PC-3 (cell line): Measurements from ENCODE around the gene LMBR1. TPM values are rescaled to one million over a fixed set of nuclear protein-coding genes. Genes with fewer than 3 reads are reported as not detected.

Source experiments
- ATAC-seq: fragments of 200-7000 bp; cut with Tn5 transposase; 2 replicates; pipeline ENCODE4 v1.9.1; 2020; ENCODE audit warnings: mild to moderate bottlenecking, moderate library complexity
- BruUV-seq: library from RNA; stranded (reverse); fragments of 400-500 nt; replicated peaks from 2 replicates; lab custom pipeline; 2021; lab: Mats Ljungman, UMichigan
- CTCF ChIA-PET: fragments of 300-600 bp; sonication (Branson Sonifier 250); formaldehyde crosslinking; loops from one replicate; lab custom pipeline; 2022; ENCODE audit warnings: antibody characterized with exemption; lab: Charles Lee
- POLR2A ChIA-PET: fragments of 300-600 bp; sonication (Branson Sonifier 250); formaldehyde crosslinking; loops from one replicate; lab custom pipeline; 2022; ENCODE audit warnings: antibody characterized with exemption; ENCODE audit not compliant: unreplicated experiment; lab: Charles Lee
- DNase-seq: peaks from one replicate; pipeline ENCODE4 v3.0.0-alpha.2; 2015
- H2AFZ ChIP-seq: fragments of 300-600 bp; sonication (generic); 2 replicates; pipeline ENCODE4 v1.6.0; 2016; ENCODE audit warnings: antibody characterized with exemption, low read length
- H3F3A ChIP-seq: fragments of 300-600 bp; sonication (generic); one replicate; pipeline ENCODE4 v1.6.0; 2017; ENCODE audit warnings: antibody characterized with exemption, low read length, control low read depth, mild to moderate bottlenecking; ENCODE audit not compliant: unreplicated experiment
- H3K27ac ChIP-seq: fragments of 300-600 bp; sonication (generic); 2 replicates; pipeline ENCODE4 v1.5.1; 2016; ENCODE audit warnings: mild to moderate bottlenecking, low read length
- H3K27me3 ChIP-seq: fragments of 300-600 bp; sonication (generic); 2 replicates; pipeline ENCODE4 v1.6.1; 2016; ENCODE audit warnings: low read length, mixed read lengths
- H3K36me3 ChIP-seq: fragments of 300-600 bp; sonication (generic); 2 replicates; pipeline ENCODE4 v1.6.1; 2016; ENCODE audit warnings: low read depth, mixed run types, low read length, mixed read lengths
- H3K4me1 ChIP-seq: fragments of 300-600 bp; sonication (generic); 2 replicates; pipeline ENCODE4 v1.5.1; 2016; ENCODE audit warnings: low read length; ENCODE audit not compliant: insufficient read depth
- H3K4me2 ChIP-seq: fragments of 300-600 bp; sonication (generic); 2 replicates; pipeline ENCODE4 v1.6.0; 2016; ENCODE audit warnings: low read length
- H3K4me3 ChIP-seq: fragments of 300-600 bp; sonication (generic); 2 replicates; pipeline ENCODE4 v1.5.1; 2016; ENCODE audit warnings: mild to moderate bottlenecking, low read length, mixed read lengths
- H3K79me2 ChIP-seq: fragments of 300-600 bp; sonication (generic); 2 replicates; pipeline ENCODE4 v1.6.1; 2017; ENCODE audit warnings: low read length, mixed read lengths
- H3K9ac ChIP-seq: fragments of 300-600 bp; sonication (generic); 2 replicates; pipeline ENCODE4 v1.6.0; 2016; ENCODE audit warnings: mild to moderate bottlenecking, low read length
- H3K9me2 ChIP-seq: fragments of 300-600 bp; sonication (generic); replicated peaks from 2 replicates; pipeline ENCODE4 v1.6.1; 2016; ENCODE audit warnings: mixed run types, low read length, mixed read lengths
- H3K9me3 ChIP-seq: fragments of 300-600 bp; sonication (generic); 2 replicates; pipeline ENCODE4 v1.6.1; 2016; ENCODE audit warnings: low read length, mixed read lengths
- H4K20me1 ChIP-seq: fragments of 300-600 bp; sonication (generic); 2 replicates; pipeline ENCODE4 v1.6.1; 2016; ENCODE audit warnings: low read length, mixed read lengths
- EZH2 ChIP-seq: fragments of 300-600 bp; sonication (generic); IDR thresholded peaks from one replicate; pipeline ENCODE4 v1.6.1; 2017; ENCODE audit warnings: antibody characterized with exemption, mild to moderate bottlenecking, low read length; ENCODE audit not compliant: unreplicated experiment
- EZH2phosphoT487 ChIP-seq: fragments of 300-600 bp; sonication (generic); IDR thresholded peaks from 2 replicates; pipeline ENCODE4 v1.6.1; 2018; ENCODE audit warnings: mild to moderate bottlenecking, antibody characterized with exemption, low read length, borderline replicate concordance
- intact Hi-C: fragments of 100-400 bp; cut with micrococcal nuclease; formaldehyde crosslinking; loops from 2 replicates; pipeline ENCODE4 v1.9.0; 2023
- total RNA-seq: library from RNA; depleted of rRNA; stranded (reverse); fragments of >200 nt; gene quantifications from 2 replicates; pipeline ENCODE4 v1.2.3, GENCODE V29; 2014
- TF ChIP-seq, protein P1 (sequence below): fragments of 300-600 bp; sonication (generic); conservative IDR thresholded peaks from 2 replicates; pipeline ENCODE4 v1.5.1; 2017; ENCODE audit warnings: antibody characterized with exemption, low read depth, mild to moderate bottlenecking, low read length

Gene LMBR1
- total RNA-seq, 1 experiment from 2014 or later: 61.7 TPM

DNA sequence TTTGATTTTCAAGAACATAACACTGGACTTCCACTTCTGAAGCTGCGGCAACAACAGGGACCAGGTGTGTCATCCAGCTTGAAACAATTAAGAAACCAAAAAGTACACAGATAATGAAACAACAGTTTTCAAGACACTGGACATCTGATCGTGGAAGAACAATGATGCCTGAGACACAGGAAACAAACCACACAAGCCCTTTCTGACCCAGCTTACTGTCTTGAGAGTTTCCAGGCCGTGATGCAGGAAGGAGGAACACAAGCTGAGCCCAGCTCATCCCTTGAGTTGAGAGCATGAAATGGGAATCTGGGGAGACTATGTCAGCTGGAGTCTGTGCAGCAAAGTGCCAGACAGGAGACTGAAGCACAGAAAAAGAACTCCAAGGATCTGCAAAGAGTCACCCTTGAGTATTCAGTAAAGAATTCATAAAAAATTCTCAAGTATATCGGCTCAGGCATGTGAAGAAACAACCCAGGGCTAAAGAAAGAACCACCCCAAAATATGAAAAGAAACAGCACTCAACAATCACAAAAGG lies 160.8 kb downstream of the LMBR1 start:
- Histone ChIP-seq H4K20me1 (no peaks in the 10 kb centered on the region), H3K9ac (no peak overlapping the region), H3K9me3 (no peaks in the 10 kb centered on the region), H3K4me1 (no peaks in the 10 kb centered on the region), H3K9me2 (no peaks in the 10 kb centered on the region), H3K27ac (no peak overlapping the region), H3K4me3 (no peak overlapping the region), H3K27me3 (no peaks in the 10 kb centered on the region), H3K36me3 (peaks cover 20% of the 10 kb centered on the region), H2AFZ (no peak overlapping the region), H3K79me2 (no peaks in the 10 kb centered on the region), H3F3A (no peaks in the 10 kb centered on the region), H3K4me2 (no peak overlapping the region)
- TF ChIP-seq EZH2phosphoT487 (no peak), EZH2 (no peak)
- TF ChIP-seq, protein P1, sequence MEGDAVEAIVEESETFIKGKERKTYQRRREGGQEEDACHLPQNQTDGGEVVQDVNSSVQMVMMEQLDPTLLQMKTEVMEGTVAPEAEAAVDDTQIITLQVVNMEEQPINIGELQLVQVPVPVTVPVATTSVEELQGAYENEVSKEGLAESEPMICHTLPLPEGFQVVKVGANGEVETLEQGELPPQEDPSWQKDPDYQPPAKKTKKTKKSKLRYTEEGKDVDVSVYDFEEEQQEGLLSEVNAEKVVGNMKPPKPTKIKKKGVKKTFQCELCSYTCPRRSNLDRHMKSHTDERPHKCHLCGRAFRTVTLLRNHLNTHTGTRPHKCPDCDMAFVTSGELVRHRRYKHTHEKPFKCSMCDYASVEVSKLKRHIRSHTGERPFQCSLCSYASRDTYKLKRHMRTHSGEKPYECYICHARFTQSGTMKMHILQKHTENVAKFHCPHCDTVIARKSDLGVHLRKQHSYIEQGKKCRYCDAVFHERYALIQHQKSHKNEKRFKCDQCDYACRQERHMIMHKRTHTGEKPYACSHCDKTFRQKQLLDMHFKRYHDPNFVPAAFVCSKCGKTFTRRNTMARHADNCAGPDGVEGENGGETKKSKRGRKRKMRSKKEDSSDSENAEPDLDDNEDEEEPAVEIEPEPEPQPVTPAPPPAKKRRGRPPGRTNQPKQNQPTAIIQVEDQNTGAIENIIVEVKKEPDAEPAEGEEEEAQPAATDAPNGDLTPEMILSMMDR: no peak
- ChIA-PET CTCF (no interaction called here), POLR2A (no interaction called here)
- DNase-seq (no peak), ATAC-seq (no peak)
- intact Hi-C loops: no loop called here
- no TSS peak for BruUV-seq

DNA sequence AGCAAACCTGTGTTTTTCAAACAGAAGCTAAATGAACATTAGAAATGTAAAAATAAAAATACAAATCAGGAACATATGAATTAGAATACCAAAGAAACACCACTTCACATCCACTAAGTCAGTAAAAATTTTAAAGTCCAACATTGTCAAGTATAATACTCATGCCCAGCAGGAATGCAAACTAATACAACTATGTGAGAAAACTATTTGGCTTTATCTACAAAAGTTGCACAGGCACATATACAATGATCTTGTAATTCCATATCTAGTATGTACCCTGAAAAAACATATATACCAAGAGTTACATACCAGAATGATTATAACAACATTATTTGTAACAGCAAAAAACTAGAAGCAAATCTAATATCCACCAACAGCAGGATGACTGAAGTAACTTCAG lies 161.3 kb downstream of the LMBR1 start:
- no TSS peak for BruUV-seq
- CTCF ChIA-PET: no interaction called here

DNA sequence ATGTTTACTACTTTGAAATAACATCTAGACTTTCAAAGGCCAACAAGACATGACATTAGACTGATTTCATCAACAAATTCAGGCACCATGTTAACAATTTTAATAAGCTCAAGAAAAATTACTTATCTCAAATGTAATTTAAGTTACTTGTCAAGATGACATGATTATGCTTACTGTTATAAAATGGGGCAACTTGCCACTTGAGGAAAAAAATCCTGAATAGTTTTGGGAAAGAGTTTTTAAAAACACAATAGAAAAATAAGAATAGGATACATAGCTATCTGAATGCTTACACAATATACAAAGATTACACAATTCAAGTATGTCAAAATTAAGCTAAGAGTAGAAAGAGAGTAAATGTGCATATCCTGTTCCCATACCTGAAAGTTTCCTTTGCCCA lies 167.0 kb downstream of the LMBR1 start:
- no peak for TF ChIP-seq EZH2
- no peak for TF ChIP-seq EZH2phosphoT487
- TF ChIP-seq, protein P1: no peak
- DNase-seq: no peak

More for the DNA sequence above, 161.3 kb downstream of the LMBR1 start:
- DNase-seq: no peak
- no peaks in the 10 kb centered on the region for H3K4me1 ChIP-seq
- no peak overlapping the region for H3K4me3 ChIP-seq
- H3K9me2 ChIP-seq: no peaks in the 10 kb centered on the region
- no peak for ATAC-seq
- no peak overlapping the region for H3K4me2 ChIP-seq
- H3K9me3 ChIP-seq: no peaks in the 10 kb centered on the region
- peaks cover 20% of the 10 kb centered on the region for H3K36me3 ChIP-seq
- POLR2A ChIA-PET: no interaction called here
- H3K9ac ChIP-seq: no peak overlapping the region
- H3F3A ChIP-seq: no peaks in the 10 kb centered on the region
- H3K27me3 ChIP-seq: no peaks in the 10 kb centered on the region
- no peak for TF ChIP-seq EZH2
- no peak for TF ChIP-seq EZH2phosphoT487
- TF ChIP-seq, protein P1: no peak
- no peaks in the 10 kb centered on the region for H4K20me1 ChIP-seq
- no peak overlapping the region for H3K27ac ChIP-seq
- H3K79me2 ChIP-seq: no peaks in the 10 kb centered on the region
- intact Hi-C loops: no loop called here
- no peak overlapping the region for H2AFZ ChIP-seq

More for the DNA sequence above, 167.0 kb downstream of the LMBR1 start:
- no peaks in the 10 kb centered on the region for H3F3A ChIP-seq
- no peaks in the 10 kb centered on the region for H4K20me1 ChIP-seq
- H3K79me2 ChIP-seq: no peaks in the 10 kb centered on the region
- no TSS peak for BruUV-seq
- H3K36me3 ChIP-seq: 0 out of 2 replicates have a peak, but pooled peaks cover 4% of the 10 kb centered on the region
- H3K9me3 ChIP-seq: no peaks in the 10 kb centered on the region
- CTCF ChIA-PET: no interaction called here
- H3K9ac ChIP-seq: no peak overlapping the region
- intact Hi-C loops: loop anchor here (2.0 kb wide), 2 partner anchors 25 to 33 kb away; no protein-coding TSS in a partner anchor
- H3K4me1 ChIP-seq: peaks cover 20% of the 10 kb centered on the region
- H3K9me2 ChIP-seq: no peaks in the 10 kb centered on the region
- no peaks in the 10 kb centered on the region for H3K27me3 ChIP-seq
- H3K4me3 ChIP-seq: no peak overlapping the region
- H2AFZ ChIP-seq: no peak overlapping the region
- POLR2A ChIA-PET: no interaction called here
- peak overlapping the region; percentile 52 for H3K4me2 ChIP-seq
- H3K27ac ChIP-seq: peak overlapping the region; percentile 55
- no peak for ATAC-seq
